Naive thymus-derived CD8-positive, alpha-beta T cell (primary cell): ENCODE results near the gene ABHD2. TPM values are rescaled to one million over a fixed set of nuclear protein-coding genes. Genes with fewer than 3 reads are reported as not detected.
"Not testable (repeated sequence)": the region's sequence is repeated elsewhere in the genome, so short reads cannot be mapped to it uniquely, and the experiment has no call there.

ENCODE experiments used
- ATAC-seq, 2 donors: fragments of 150-1000 bp; cut with Tn5 transposase in 1 of 2; sonication (Bioruptor Pico), chemical (Tn5 transposase) in 1 of 2; 1 replicate in 1 of 2; 2 replicates in 1 of 2; pipeline ENCODE4 v1.10.0; 2021; ENCODE audit warnings: mild to moderate bottlenecking in 2 of 2, moderate library complexity in 2 of 2
- POLR2A ChIA-PET: fragments of 350-600 bp; sonication (Branson Sonifier 250); formaldehyde crosslinking; loops from one replicate; lab custom pipeline; 2021; ENCODE audit warnings: antibody characterized with exemption; lab: Charles Lee
- DNase-seq, 10 donors: peaks; one replicate each; pipeline versions ENCODE4 v3.0.0 to v3.0.0-alpha.2; 2020 to 2022
- H3K27ac Mint-ChIP-seq, 10 donors: one replicate each; pipeline ENCODE4 v1.8.0; 2020 to 2022; ENCODE audit warnings: mild to moderate bottlenecking in 10 of 10, mixed read lengths in 10 of 10, moderate library complexity in 4 of 10, inconsistent platforms in 1 of 10
- H3K27me3 Mint-ChIP-seq, 5 donors: one replicate each; pipeline ENCODE4 v1.8.0; 2021 to 2022; ENCODE audit warnings: mixed read lengths in 5 of 5
- H3K36me3 Mint-ChIP-seq, 3 donors: one replicate each; pipeline ENCODE4 v1.8.0; 2020 to 2022; ENCODE audit warnings: mixed read lengths in 3 of 3, mild to moderate bottlenecking in 2 of 3, inconsistent platforms in 1 of 3
- H3K4me1 Mint-ChIP-seq, 4 donors: one replicate each; pipeline ENCODE4 v1.8.0; 2021 to 2022; ENCODE audit warnings: mixed read lengths in 4 of 4
- H3K4me3 Mint-ChIP-seq, 10 donors: one replicate each; pipeline ENCODE4 v1.8.0; 2020 to 2022; ENCODE audit warnings: mild to moderate bottlenecking in 10 of 10, mixed read lengths in 10 of 10, moderate library complexity in 6 of 10, inconsistent platforms in 1 of 10
- H3K9me3 Mint-ChIP-seq, 9 donors: one replicate each; pipeline ENCODE4 v1.8.0; 2020 to 2022; ENCODE audit warnings: mixed read lengths in 9 of 9, mild to moderate bottlenecking in 3 of 9, inconsistent platforms in 1 of 9, moderate library complexity in 1 of 9
- polyA plus RNA-seq, 3 donors: library from polyadenylated mRNA; unstranded; fragments of 300-500 nt; fragmentation: Illumina TruSeq; gene quantifications; one replicate each; pipeline ENCODE4 v1.2.3, GENCODE V29; 2021
- total RNA-seq, 8 experiments: library from RNA in 2 of 8; stranded (reverse) in 2 of 8; gene quantifications; one replicate each; pipeline ENCODE4 v1.2.3 and lab custom pipeline; 2021 to 2026

ABHD2 gene
- total and polyA plus RNA-seq, 5 experiments from 2014 or later: 14.0 to 49.9 (median 17.1) TPM

DNA sequence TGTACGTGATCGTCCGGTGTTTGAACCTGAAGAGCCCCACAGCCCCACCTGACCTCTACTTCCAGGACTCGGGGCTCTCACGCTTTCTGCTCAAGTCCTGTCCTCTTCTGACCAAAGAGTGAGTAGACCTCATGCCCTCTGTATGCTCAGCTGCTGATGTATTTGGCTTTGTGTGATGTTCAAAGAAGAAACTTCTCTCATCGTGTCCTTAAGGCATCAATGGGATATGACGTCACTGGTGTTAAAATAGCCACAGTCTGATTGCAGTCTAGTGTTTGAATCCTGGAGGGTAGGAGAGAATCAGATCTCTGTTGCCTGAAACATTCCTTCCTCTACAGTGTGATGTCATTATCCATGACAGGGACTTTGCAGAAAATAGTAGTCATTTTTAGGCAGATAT lies 28.1 kb downstream of the ABHD2 start:
- H3K4me1 Mint-ChIP-seq: peaks cover 6 to 23% (median 13%) of the 10 kb centered on the region in 4 donors
- DNase-seq: no peak
- no peak for ATAC-seq
- H3K9me3 Mint-ChIP-seq: no peaks in the 10 kb centered on the region
- peaks cover 5 to 80% (median 19%) of the 10 kb centered on the region in 3 donors for H3K36me3 Mint-ChIP-seq
- H3K4me3 Mint-ChIP-seq: no peak overlapping the region
- POLR2A ChIA-PET: no interaction called here
- peak overlapping the region in 3 of 10 donors; percentile 46 to 65 (median 51) for H3K27ac Mint-ChIP-seq
- no peaks in the 10 kb centered on the region for H3K27me3 Mint-ChIP-seq

DNA sequence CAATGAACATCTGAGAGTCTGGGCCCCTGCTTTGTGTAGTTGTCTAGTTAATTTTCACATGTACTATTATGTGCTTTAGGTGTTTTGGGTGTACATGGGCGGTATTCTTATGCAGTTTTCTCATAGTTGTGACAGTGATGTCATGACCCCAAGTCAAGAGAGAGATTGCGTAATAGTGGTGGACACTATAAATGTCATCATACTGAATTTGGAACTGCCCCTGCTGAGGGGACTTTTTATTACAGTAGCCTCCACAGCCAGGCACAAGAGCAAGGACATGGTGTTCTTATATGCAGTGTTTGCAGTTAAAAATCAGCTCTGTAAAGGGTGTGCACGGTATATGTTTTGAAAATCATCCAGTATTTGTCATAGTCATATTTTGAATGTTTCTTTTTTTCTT lies 29.5 kb downstream of the ABHD2 start:
- POLR2A ChIA-PET: no interaction called here
- Mint-ChIP-seq H3K4me3 (no peak overlapping the region), H3K9me3 (no peaks in the 10 kb centered on the region), H3K36me3 (peaks cover 5 to 94% (median 19%) of the 10 kb centered on the region in 3 donors), H3K27ac (peak overlapping the region in 1 of 10 donors; percentile 15), H3K4me1 (peaks cover 0 to 12% (median 6%) of the 10 kb centered on the region in 4 donors), H3K27me3 (no peaks in the 10 kb centered on the region)
- DNase-seq (no peak), ATAC-seq (no peak)

DNA sequence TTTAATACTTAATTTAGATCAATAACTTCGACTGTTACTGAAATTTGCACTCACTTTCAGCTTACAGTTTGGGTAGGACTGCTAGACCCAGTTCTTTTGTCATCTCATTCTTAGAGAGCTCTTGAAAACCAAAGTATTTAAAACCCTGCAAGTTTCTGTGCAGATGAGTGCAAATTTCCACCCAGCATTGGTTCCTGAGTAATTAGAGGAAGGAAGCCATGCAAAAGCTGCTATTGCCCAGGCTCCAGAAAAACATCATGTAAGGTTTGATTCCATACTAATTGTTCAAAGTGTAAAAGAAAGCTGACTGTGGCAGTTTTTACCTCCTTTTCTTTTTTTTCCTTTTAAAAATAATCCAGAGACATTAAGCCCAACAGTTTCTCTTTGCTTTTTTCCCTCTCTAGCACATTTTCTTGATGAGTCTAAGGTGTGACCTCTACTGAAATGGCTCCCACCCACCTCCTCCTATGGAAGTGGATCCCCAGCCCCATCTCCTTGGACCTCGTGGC lies 30.3 kb downstream of the ABHD2 start:
- Mint-ChIP-seq H3K9me3 (no peaks in the 10 kb centered on the region), H3K4me3 (no peak overlapping the region), H3K36me3 (peaks cover 5 to 98% (median 21%) of the 10 kb centered on the region in 3 donors), H3K27me3 (no peaks in the 10 kb centered on the region), H3K27ac (peak overlapping the region in 4 of 10 donors; percentile 4 to 78 (median 14)), H3K4me1 (peaks cover 0 to 4% (median 3%) of the 10 kb centered on the region in 4 donors)
- ATAC-seq (no peak), DNase-seq (no peak)
- POLR2A ChIA-PET: no interaction called here

DNA sequence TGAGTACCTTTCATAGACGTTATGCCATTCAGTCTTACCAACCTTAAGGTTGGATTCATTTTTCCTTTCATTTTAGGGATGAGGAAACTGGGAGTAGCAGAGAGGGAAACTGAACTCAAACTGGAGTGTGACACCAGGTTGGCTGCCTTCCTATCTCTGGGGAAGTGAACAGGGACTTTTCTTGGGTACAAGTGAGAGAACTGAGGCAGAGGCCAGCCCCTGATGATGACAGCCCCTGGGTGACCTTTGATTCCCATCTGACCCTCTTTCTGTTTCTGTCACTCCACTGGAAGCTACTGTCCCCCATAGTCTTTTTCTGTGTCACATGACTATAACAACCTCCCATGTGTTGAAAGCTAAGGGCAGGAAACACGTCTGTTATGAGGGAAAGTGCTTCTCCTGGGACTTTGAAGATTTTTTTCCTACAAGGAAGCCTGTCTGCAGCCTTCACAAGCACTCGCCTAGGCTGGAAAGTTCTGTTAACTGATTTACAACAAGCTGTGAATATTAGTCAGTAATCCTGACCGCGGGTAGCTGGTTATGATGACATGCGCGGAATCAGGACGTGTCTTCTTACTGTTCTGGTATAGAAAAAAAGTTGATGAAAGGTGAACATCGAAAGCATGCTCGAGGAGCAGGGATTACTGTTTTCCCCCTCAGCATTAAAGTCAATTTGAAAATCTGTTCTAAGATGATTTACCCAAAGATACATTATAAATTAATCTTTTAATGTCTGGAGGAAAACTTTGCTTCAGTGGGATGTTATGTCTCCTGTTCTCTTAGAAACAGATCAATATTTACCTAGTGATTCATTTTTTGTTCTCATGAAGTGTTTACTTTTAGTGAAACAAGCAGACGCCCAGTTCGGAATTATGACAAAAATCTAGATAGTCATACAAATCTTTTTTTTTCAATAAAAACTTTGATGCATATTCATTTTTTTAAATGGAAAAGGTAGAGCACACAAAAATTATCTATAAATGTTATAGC lies 31.5 kb downstream of the ABHD2 start:
- H3K27ac Mint-ChIP-seq: peak overlapping the region in 2 of 10 donors; percentile 2 to 69
- peaks cover 5 to 96% (median 20%) of the 10 kb centered on the region in 3 donors for H3K36me3 Mint-ChIP-seq
- ATAC-seq: no peak
- no peak overlapping the region for H3K4me3 Mint-ChIP-seq
- H3K27me3 Mint-ChIP-seq: no peaks in the 10 kb centered on the region
- POLR2A ChIA-PET: no interaction called here
- H3K9me3 Mint-ChIP-seq: no peaks in the 10 kb centered on the region
- peaks cover 0 to 3% (median under 1%) of the 10 kb centered on the region in 4 donors for H3K4me1 Mint-ChIP-seq
- DNase-seq: no peak

DNA sequence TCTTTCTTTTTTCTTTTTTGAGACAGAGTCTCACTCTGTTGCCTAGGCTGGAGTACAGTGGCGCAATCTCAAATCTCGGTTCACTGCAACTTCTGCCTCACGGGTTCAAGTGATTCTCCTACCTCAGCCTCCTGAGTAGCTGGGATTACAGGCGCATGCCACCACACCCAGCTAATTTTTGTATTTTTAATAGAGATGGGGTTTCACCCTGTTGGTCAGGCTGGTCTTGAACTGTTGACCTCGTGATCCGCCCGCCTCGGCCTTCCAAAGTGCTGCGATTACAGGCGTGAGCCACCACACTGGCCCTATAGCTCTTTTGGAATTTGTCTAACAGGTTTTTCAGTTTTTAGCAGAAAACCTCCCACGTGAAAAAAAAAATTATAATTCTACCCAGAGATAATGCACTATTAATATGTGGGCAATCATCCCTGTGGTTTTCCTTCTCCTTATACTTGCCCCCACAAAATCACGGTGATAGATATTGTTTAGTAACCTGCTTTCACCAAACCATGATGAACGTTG lies 32.3 kb downstream of the ABHD2 start:
- POLR2A ChIA-PET, H3K4me1 Mint-ChIP-seq, DNase-seq, H3K9me3 Mint-ChIP-seq, H3K4me3 Mint-ChIP-seq, H3K27ac Mint-ChIP-seq, H3K27me3 Mint-ChIP-seq, ATAC-seq: not testable (repeated sequence)
- H3K36me3 Mint-ChIP-seq: peaks cover 5 to 94% (median 20%) of the 10 kb centered on the region in 3 donors

DNA sequence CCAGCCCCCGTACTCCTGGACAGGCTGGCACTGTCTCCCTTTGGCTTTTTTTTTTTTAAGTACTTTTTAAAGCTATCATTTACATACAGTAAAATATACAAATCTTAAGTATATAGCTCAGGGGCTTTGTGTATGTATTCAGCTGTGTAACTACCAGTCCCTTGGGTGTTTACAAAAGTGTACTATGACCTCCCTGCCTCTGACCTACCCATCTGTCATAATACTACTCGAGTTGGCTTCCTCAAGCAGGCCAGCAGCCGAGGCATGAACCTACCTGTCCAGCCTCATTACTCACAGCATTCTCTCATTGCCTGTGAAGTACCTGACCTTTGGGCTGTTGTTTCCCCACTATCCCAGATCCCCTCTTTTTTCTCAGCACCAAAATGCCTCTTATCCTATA lies 33.2 kb downstream of the ABHD2 start:
- ATAC-seq: no peak
- peaks cover 3 to 95% (median 14%) of the 10 kb centered on the region in 3 donors for H3K36me3 Mint-ChIP-seq
- no peak overlapping the region for H3K4me3 Mint-ChIP-seq
- H3K4me1 Mint-ChIP-seq: peaks cover 0 to 3% (median 0%) of the 10 kb centered on the region in 4 donors
- H3K27ac Mint-ChIP-seq: peak overlapping the region in 3 of 10 donors; percentile 36 to 82 (median 45)
- POLR2A ChIA-PET: no interaction called here
- H3K9me3 Mint-ChIP-seq: no peaks in the 10 kb centered on the region
- H3K27me3 Mint-ChIP-seq: no peaks in the 10 kb centered on the region
- no peak for DNase-seq

DNA sequence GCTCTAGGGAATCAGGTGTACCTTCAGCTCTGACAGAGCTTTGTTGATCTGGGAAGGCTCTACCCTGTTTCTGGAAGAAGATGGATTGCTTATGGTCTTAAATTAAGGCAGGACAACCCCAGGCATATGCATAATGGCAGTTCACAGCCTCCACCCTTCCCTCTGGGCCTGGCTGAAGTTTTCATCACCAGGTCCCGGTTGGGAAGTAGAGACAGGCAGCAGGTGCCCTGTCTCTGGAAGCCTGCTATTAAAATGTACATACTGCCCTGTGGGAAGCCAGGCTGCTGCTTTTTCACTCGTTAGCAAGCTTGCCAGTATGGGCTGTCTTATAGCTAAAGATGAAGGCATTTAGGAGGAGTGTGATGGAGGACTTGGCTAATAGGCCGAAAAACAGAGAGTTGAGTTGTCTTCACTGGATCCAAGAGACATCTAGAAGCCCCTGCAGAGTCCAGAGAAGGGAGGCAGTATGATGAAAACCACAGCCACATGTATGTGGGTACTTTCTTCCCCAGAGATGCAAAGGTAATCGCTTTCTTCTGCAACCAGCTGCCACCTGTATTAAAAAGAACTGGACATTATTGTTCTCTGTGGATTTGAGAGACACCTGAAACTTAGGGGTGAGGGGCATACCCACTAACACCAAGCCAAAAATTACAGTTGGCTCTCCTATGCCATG lies 34.4 kb downstream of the ABHD2 start:
- H3K27ac Mint-ChIP-seq: no peak overlapping the region
- no peaks in the 10 kb centered on the region for H3K27me3 Mint-ChIP-seq
- POLR2A ChIA-PET: no interaction called here
- ATAC-seq (no peak), DNase-seq (no peak)
- no peak overlapping the region for H3K4me3 Mint-ChIP-seq
- peaks cover 0 to 1% (median 0%) of the 10 kb centered on the region in 4 donors for H3K4me1 Mint-ChIP-seq
- peaks cover 0 to 83% (median 7%) of the 10 kb centered on the region in 3 donors for H3K36me3 Mint-ChIP-seq
- no peaks in the 10 kb centered on the region for H3K9me3 Mint-ChIP-seq

DNA sequence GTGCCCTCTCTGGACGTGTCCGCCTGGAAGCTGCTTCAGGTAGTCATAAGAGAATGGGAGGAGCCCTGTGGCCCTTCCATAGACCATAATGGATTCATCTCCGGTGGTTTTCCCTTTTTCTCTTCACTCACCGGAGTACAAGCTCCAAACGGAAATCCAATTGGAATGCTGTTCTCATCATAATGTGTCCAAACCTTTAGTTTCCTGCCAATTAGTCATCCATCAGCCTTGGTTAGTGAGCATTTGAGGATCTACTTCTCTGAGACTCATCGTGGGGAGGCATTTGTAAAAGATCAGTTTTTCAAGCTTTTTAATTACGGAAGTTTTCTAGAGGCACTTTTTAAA lies 34.9 kb downstream of the ABHD2 start:
- H3K9me3 Mint-ChIP-seq: no peaks in the 10 kb centered on the region
- H3K4me3 Mint-ChIP-seq: no peak overlapping the region
- POLR2A ChIA-PET: no interaction called here
- peaks cover 0 to 78% (median 7%) of the 10 kb centered on the region in 3 donors for H3K36me3 Mint-ChIP-seq
- no peak overlapping the region for H3K27ac Mint-ChIP-seq
- no peaks in the 10 kb centered on the region for H3K4me1 Mint-ChIP-seq
- no peaks in the 10 kb centered on the region for H3K27me3 Mint-ChIP-seq
- DNase-seq (no peak), ATAC-seq (no peak)

DNA sequence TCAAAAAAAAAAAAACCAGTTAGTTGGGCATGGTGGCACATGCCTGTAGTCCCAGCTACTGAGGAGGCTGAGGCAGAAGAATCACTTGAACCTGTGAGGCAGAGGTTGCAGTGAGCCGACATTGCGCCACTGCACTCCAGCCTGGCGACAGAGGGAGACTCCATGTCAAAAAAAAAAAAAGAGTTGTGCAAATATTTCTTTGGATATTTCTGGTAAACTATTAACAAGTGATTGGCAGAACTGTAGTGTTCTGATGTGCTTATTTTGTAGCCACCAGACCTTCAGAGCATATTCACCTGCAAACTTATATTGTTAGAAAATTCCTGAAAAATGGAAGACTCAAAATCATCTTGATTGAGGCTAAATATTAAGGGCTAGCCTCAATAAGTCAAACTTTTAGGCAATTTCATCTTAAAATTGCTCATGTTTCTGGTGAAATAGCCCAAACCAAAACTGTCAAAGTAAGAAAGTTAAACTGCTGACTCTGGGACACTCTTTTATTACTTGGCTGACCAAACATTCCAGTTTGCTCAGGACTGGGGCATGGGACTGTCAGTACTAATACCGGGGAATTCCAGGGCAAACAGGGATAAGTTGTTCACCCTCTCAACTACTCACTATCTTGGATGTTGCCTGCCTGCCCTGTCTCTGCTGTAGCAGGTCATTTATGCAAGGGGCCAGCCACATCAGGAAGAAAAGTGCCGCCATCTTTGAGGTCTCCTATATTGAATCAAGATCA lies 37.0 kb downstream of the ABHD2 start:
- Mint-ChIP-seq H3K27me3 (no peaks in the 10 kb centered on the region), H3K4me1 (peaks cover 0 to 3% (median 1%) of the 10 kb centered on the region in 4 donors), H3K36me3 (peaks cover 0 to 58% (median 7%) of the 10 kb centered on the region in 3 donors), H3K4me3 (no peak overlapping the region), H3K9me3 (no peaks in the 10 kb centered on the region), H3K27ac (peak overlapping the region in 1 of 10 donors; percentile 9)
- DNase-seq (no peak), ATAC-seq (no peak)
- POLR2A ChIA-PET: no interaction called here

DNA sequence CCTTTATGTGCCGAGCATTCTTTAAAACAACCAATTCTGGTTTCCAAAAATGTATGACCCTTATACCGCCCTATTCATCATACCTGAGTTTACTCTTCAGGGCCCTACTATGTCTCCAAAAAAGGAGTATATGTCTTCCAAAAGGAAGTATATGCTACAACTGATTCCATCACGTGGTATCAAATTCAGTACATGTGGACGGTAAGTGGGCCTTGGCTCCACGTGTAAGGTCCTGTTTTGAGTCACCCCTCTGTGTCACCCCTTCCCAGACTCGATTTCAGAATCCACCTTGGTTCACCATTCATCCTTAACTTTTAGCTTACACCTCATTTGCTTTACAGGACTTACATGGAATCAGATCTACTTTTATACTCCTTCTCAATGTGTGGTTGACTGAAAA lies 37.8 kb downstream of the ABHD2 start:
- Mint-ChIP-seq H3K27me3 (no peaks in the 10 kb centered on the region), H3K27ac (peak overlapping the region in 1 of 10 donors; percentile 45), H3K9me3 (no peaks in the 10 kb centered on the region), H3K4me3 (no peak overlapping the region), H3K36me3 (peaks cover 0 to 55% (median 8%) of the 10 kb centered on the region in 3 donors), H3K4me1 (peaks cover 0 to 10% (median 1%) of the 10 kb centered on the region in 4 donors)
- DNase-seq (no peak), ATAC-seq (no peak)
- POLR2A ChIA-PET: no interaction called here

DNA sequence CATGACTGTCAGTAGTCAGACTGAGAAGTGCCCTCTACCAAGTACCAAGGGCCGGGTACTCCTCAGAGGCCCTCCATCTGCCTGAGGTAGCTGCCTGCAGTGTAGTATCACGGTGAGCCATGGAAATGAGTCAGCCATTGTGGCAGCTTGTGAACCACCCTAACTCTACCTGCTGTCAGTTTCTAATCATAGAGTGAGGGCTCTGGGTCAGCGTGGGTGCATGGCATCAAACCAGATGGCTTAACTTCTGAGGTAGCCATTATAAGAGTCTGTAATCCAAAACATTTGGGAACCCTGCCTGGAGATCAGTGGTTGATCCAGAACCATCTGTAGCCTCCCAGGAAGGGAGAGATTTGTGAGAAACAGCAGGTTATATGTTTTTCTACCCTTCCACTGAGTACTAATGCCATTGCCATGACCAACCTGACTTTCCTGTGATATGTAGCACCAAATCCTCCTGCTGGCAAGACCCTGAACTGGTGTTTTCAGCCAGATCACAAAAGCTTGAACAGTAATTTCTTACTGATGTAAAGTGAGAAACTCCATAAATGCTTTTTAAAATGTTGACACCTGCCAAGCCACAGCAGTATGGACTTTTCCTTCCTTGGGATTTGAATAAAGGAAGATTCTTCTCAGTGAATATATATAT lies 38.9 kb downstream of the ABHD2 start:
- peaks cover 0 to 22% (median 4%) of the 10 kb centered on the region in 4 donors for H3K4me1 Mint-ChIP-seq
- H3K4me3 Mint-ChIP-seq: no peak overlapping the region
- H3K9me3 Mint-ChIP-seq: no peaks in the 10 kb centered on the region
- POLR2A ChIA-PET: interaction anchor here (1.1 kb wide), 1 partner anchor 222 kb away, joined by 3 read pairs; no protein-coding TSS in a partner anchor
- peaks cover 0 to 50% (median 9%) of the 10 kb centered on the region in 3 donors for H3K36me3 Mint-ChIP-seq
- DNase-seq: no peak
- H3K27ac Mint-ChIP-seq: peak overlapping the region in 1 of 10 donors; percentile 68
- no peak for ATAC-seq
- no peaks in the 10 kb centered on the region for H3K27me3 Mint-ChIP-seq
